Loucy (cell line): ENCODE results near the gene SEMA6B.

Source experiments
- H2AFZ ChIP-seq: fragments of 200-600 bp; sonication (generic); 2 replicates; pipeline ENCODE4 v1.6.0; 2016; ENCODE audit warnings: antibody characterized with exemption, mild to moderate bottlenecking, low read length, moderate library complexity
- H3F3A ChIP-seq: fragments of 200-600 bp; 2 replicates; pipeline ENCODE4 v1.6.0; 2016; ENCODE audit warnings: antibody characterized with exemption, low read depth, mild to moderate bottlenecking
- H3K27me3 ChIP-seq: fragments of 200-600 bp; sonication (generic); 2 replicates; pipeline ENCODE4 v1.6.1; 2014; ENCODE audit warnings: low read length, mild to moderate bottlenecking; ENCODE audit not compliant: insufficient read depth, poor library complexity, severe bottlenecking
- H3K36me3 ChIP-seq: fragments of 200-600 bp; sonication (generic); 2 replicates; pipeline ENCODE4 v1.6.1; 2016; ENCODE audit warnings: low read length; ENCODE audit not compliant: insufficient read depth
- H3K4me1 ChIP-seq: fragments of 200-600 bp; sonication (generic); 2 replicates; pipeline ENCODE4 v1.5.1; 2014; ENCODE audit warnings: low read length, mild to moderate bottlenecking; ENCODE audit not compliant: insufficient read depth, poor library complexity, severe bottlenecking
- H3K4me2 ChIP-seq: fragments of 200-600 bp; sonication (generic); 2 replicates; pipeline ENCODE4 v1.6.0; 2014; ENCODE audit warnings: antibody characterized with exemption, low read length, low read depth, mild to moderate bottlenecking; ENCODE audit not compliant: poor library complexity, severe bottlenecking
- H3K4me3 ChIP-seq: fragments of 200-600 bp; sonication (generic); 2 replicates; pipeline ENCODE4 v1.5.1; 2014; ENCODE audit warnings: low read length, mild to moderate bottlenecking, mixed read lengths; ENCODE audit not compliant: poor library complexity, severe bottlenecking
- H3K79me2 ChIP-seq: fragments of 200-600 bp; sonication (generic); 2 replicates; pipeline ENCODE4 v1.6.1; 2014; ENCODE audit warnings: low read length; ENCODE audit not compliant: insufficient read depth
- H3K9ac ChIP-seq: fragments of 200-600 bp; sonication (generic); 2 replicates; pipeline ENCODE4 v1.6.0; 2014; ENCODE audit warnings: mild to moderate bottlenecking, low read depth, low read length, moderate library complexity; ENCODE audit not compliant: poor library complexity, severe bottlenecking
- H3K9me2 ChIP-seq: fragments of 200-600 bp; sonication (generic); replicated peaks from 2 replicates; pipeline ENCODE4 v1.6.1; 2016; ENCODE audit warnings: low read depth, low read length, mixed read lengths
- H3K9me3 ChIP-seq: fragments of 200-600 bp; sonication (generic); 2 replicates; pipeline ENCODE4 v1.6.1; 2014; ENCODE audit warnings: mild to moderate bottlenecking, antibody characterized with exemption, low read length, low read depth; ENCODE audit not compliant: insufficient read depth
- H4K20me1 ChIP-seq: fragments of 200-600 bp; sonication (generic); 2 replicates; pipeline ENCODE4 v1.6.0; 2014; ENCODE audit warnings: antibody characterized with exemption, low read length, mild to moderate bottlenecking; ENCODE audit not compliant: insufficient read depth, poor library complexity, severe bottlenecking
- EZH2phosphoT487 ChIP-seq: fragments of 200-600 bp; IDR thresholded peaks from 2 replicates; pipeline ENCODE4 v1.6.1; 2018; ENCODE audit warnings: antibody characterized with exemption, mild to moderate bottlenecking, moderate library complexity, borderline replicate concordance
- TF ChIP-seq, protein P1 (sequence below): fragments of 200-600 bp; sonication (generic); conservative IDR thresholded peaks from 2 replicates; pipeline ENCODE4 v1.5.1; 2014; ENCODE audit warnings: mild to moderate bottlenecking, antibody characterized with exemption, low read length

SEMA6B gene

GRCh38 chr19:4578552-4579248 is 19.2 kb upstream of the SEMA6B start:
- Histone ChIP-seq H2AFZ (no peak overlapping the region), H3K9me3 (no peaks in the 10 kb centered on the region), H4K20me1 (no peaks in the 10 kb centered on the region), H3K9me2 (no peaks in the 10 kb centered on the region), H3K36me3 (no peaks in the 10 kb centered on the region), H3K4me3 (no peak overlapping the region), H3K4me2 (no peak overlapping the region), H3K79me2 (no peaks in the 10 kb centered on the region), H3K27me3 (no peaks in the 10 kb centered on the region), H3F3A (no peaks in the 10 kb centered on the region), H3K9ac (no peak overlapping the region), H3K4me1 (peaks cover 7% of the 10 kb centered on the region)
- TF ChIP-seq EZH2phosphoT487 = no peak
- TF ChIP-seq, protein P1, sequence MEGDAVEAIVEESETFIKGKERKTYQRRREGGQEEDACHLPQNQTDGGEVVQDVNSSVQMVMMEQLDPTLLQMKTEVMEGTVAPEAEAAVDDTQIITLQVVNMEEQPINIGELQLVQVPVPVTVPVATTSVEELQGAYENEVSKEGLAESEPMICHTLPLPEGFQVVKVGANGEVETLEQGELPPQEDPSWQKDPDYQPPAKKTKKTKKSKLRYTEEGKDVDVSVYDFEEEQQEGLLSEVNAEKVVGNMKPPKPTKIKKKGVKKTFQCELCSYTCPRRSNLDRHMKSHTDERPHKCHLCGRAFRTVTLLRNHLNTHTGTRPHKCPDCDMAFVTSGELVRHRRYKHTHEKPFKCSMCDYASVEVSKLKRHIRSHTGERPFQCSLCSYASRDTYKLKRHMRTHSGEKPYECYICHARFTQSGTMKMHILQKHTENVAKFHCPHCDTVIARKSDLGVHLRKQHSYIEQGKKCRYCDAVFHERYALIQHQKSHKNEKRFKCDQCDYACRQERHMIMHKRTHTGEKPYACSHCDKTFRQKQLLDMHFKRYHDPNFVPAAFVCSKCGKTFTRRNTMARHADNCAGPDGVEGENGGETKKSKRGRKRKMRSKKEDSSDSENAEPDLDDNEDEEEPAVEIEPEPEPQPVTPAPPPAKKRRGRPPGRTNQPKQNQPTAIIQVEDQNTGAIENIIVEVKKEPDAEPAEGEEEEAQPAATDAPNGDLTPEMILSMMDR = no peak

DNA sequence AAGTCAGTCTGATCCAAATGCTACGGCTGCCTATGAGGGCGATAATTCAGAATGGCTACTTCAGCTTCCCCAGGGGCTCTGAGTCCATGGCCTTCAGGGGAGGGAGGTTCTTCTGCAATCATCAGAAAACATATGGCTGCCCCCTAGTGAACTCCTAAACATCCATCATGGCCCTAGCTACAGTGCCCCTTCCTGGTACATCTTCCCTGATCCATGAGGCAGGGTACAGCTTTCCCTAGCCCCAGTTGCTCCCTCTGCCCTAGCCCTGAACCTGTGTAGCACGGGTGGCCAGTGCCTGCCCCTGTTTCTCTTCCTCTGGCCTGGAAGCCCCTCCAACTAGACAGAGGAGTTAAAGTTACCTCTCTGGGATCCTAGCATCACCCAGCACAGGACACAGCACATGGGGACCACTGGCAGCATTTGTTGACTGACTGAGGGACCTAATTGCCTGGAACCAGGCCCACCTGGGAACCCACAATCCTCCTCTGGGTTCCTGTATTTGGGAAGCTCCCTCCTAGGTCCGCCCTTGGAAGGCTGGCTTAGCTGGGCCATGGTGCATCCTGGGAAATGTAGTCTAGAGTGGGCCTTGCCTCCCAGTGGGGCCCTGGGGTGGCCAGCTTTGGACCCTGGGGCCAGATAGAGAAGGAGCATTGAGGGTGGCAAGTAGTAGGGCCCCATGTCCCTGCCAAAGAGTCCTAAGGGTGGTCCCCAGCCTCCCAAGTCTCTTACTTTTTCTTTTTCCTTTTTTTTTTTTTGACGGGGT is 17.7 kb upstream of the SEMA6B start:
- Histone ChIP-seq H3K9me2 (no peaks in the 10 kb centered on the region), H3K27me3 (no peaks in the 10 kb centered on the region), H3K36me3 (no peaks in the 10 kb centered on the region), H3K4me2 (no peak overlapping the region), H2AFZ (0 out of 2 replicates have a peak overlapping the region, but pooled peaks have one; percentile 34), H3K4me3 (no peak overlapping the region), H4K20me1 (no peaks in the 10 kb centered on the region), H3K4me1 (peaks cover 7% of the 10 kb centered on the region), H3K9ac (no peak overlapping the region), H3K79me2 (no peaks in the 10 kb centered on the region), H3F3A (no peaks in the 10 kb centered on the region), H3K9me3 (no peaks in the 10 kb centered on the region)
- TF ChIP-seq, protein P1 = no peak
- no peak for TF ChIP-seq EZH2phosphoT487

DNA sequence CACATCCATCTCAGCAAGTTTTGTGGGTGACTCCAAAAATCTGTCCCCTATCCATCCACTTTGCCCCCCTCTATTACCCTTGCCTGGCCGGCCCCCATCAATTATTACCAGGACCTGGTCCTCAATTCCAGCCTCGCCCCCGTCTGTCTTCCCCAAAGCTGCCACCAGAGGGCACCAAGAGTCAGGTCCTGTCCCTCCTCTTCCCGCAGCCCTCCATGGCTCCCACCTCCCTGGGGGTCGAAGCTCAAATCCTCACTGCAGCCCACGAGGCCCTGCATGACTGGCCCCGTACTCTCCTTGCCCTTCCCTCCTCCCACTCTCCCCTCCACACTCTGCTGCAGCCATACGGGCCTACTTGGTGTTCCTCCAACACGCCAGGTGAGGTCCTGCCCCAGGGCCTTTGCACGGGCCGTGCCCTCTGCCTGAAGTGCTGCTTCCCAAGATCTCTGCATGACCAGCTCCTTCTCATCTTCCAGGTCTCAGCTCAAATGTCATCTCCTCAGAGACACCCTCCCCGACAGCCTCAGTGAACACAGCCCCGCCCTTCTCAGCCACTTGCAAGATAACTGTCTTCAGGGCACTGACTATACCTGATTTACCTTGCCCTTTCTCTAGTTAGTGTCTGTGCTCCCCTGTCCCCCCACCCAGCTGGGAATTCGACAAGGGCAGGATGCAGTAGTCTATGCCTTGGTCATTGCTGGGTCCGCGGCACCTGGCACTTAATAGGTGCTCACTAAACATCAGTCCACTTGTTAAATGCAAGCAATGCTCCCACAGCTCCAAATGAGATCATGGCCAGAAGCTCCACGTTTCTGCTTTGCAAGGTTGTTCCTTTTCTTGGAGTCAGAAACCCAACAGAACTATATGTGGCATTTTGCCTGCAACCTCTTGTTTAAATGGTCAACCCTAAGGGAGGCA is 16.8 kb upstream of the SEMA6B start:
- no peak overlapping the region for H2AFZ ChIP-seq

More for the DNA sequence above, 16.8 kb upstream of the SEMA6B start:
- Histone ChIP-seq H3K79me2 (no peaks in the 10 kb centered on the region), H3K36me3 (no peaks in the 10 kb centered on the region), H3K27me3 (no peaks in the 10 kb centered on the region), H3F3A (no peaks in the 10 kb centered on the region), H3K4me2 (no peak overlapping the region), H3K9ac (no peak overlapping the region), H3K4me1 (peaks cover 7% of the 10 kb centered on the region), H3K9me3 (no peaks in the 10 kb centered on the region), H3K4me3 (no peak overlapping the region), H3K9me2 (no peaks in the 10 kb centered on the region), H4K20me1 (no peaks in the 10 kb centered on the region)
- TF ChIP-seq, protein P1 = peak; percentile 76
- no peak for TF ChIP-seq EZH2phosphoT487
